ENCODE measurements around the gene NKX2-2.

The NKX2-2 gene

DNA sequence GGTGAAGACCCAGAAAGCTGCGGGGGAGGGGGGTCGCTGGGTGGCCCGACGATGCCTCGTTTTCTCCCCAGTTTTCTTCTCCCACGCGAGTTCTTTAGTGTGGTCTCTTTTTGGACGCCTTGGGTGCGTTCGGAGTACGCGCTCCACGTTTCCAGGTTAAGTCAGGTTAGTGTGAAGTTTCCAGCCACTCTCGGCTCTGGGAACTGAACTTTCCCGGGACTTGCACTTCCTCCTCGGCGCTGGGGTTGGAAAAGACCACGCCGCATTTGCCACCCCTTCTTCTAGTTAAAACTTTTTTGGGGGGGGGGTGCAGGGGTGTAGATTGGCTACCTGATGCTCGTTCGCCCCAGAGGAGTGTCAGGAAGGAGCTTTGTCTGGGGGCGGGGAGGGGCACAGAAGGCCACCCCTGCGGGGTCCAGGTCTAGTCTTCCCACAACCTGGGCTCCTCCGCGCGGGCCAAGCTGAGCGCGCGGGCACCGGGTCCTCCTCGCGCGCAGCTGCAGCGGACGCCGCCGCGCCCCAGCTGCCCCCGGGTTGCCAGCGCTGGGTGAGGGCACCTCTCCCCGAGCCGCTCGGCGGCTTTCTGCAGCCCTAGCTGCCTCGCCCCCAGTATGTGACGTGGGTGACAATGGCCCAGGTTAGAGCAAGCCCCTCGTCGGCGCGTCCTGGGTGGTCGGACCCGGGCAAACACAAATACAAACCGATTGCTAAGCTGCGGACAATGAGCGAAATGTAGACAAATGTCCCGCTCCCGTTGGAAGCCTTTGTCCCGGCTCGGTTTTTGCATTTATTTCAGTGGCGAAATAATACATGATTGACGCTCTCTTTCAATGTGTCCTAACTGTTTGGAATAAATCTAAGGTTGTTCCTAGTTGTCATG, 1.7 kb upstream of the NKX2-2 start:
- ChIA-PET CTCF (interaction anchor here (1.0 to 1.8 kb wide), 2 partner anchors 10 to 279 kb away, joined by 3 to 6 read pairs; no protein-coding TSS in a partner anchor), POLR2A (no interaction called here)
- TF ChIP-seq, protein P1, sequence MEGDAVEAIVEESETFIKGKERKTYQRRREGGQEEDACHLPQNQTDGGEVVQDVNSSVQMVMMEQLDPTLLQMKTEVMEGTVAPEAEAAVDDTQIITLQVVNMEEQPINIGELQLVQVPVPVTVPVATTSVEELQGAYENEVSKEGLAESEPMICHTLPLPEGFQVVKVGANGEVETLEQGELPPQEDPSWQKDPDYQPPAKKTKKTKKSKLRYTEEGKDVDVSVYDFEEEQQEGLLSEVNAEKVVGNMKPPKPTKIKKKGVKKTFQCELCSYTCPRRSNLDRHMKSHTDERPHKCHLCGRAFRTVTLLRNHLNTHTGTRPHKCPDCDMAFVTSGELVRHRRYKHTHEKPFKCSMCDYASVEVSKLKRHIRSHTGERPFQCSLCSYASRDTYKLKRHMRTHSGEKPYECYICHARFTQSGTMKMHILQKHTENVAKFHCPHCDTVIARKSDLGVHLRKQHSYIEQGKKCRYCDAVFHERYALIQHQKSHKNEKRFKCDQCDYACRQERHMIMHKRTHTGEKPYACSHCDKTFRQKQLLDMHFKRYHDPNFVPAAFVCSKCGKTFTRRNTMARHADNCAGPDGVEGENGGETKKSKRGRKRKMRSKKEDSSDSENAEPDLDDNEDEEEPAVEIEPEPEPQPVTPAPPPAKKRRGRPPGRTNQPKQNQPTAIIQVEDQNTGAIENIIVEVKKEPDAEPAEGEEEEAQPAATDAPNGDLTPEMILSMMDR (IDR thresholded peaks at IDR 0.05; ENCODE audit: control extremely low read depth, extremely low read depth, low read depth, missing control alignments): no peak
- DNase-seq (ENCODE audit: extremely low spot score): peak; percentile 16

DNA sequence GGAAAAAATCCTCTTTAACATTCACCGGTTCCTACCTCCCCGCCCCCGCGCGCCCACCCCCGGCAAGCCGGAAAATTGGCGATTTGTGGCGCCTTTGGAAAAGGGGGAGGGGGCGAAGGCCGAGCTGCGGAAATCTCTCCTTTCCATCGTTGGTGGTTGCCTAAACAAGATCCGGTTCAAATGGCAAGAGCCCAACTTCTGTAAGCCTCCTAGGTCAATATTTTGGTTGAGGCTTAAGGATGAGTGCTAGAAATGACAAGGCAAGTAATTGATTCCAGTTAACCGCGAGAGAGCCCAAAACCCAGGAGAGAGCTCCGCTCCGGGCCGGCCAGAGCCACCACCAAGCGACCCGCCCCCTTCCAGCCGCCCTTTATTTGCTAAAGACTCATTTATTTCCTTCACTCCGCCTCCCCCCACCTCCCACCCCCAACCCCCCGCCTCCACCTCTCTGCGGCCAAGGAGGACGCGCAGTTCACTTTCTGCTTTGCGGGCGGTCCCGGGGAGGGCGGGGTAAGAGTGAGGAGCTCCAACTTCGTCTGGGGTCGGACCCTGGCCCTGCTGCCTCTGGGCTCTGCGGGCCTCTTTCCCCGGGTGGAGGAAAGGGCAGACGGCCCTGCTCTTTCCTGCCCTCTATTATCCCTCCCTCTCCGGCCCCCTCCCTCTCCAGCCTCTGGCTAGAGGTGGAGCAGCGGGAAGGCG, 838 bp upstream of the NKX2-2 start:
- DNase-seq (ENCODE audit: extremely low spot score): peak; percentile 35
- ChIA-PET POLR2A (no interaction called here), CTCF (interaction anchor here (1.8 kb wide), 1 partner anchor 279 kb away, joined by 6 read pairs; no protein-coding TSS in a partner anchor)
- TF ChIP-seq, protein P1 (IDR thresholded peaks at IDR 0.05; ENCODE audit: control extremely low read depth, extremely low read depth, low read depth, missing control alignments): no peak

DNA sequence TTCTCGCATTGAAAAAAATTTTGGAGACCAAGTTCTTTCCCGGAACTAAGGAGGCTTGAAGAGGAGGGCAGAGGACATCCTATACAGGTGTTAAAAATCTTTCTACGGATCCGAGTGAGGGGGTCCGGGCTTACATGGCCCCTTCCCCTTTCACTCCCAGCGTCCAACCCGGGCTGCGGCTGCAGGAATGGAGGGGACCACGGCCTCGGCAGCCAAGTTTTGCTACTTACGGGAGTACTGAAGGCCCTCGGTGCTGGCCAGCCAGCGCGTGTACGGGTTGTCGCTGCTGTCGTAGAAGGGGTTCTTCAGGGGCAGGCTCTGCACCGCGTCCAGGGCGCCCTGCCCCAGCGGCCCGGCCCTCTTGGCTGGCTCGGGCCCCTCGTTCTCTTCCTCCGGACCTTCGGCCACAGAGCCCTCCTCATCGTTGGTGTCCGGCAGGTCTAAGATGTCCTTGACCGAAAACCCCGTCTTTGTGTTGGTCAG, 642 bp downstream of the NKX2-2 start:
- peak; percentile 21 for DNase-seq (ENCODE audit: extremely low spot score)
- ChIA-PET CTCF (interaction anchor here (2.6 kb wide), 1 partner anchor 59 kb away, joined by 7 read pairs; no protein-coding TSS in a partner anchor), POLR2A (no interaction called here)
- TF ChIP-seq, protein P1 (IDR thresholded peaks at IDR 0.05; ENCODE audit: control extremely low read depth, extremely low read depth, low read depth, missing control alignments): no peak

DNA sequence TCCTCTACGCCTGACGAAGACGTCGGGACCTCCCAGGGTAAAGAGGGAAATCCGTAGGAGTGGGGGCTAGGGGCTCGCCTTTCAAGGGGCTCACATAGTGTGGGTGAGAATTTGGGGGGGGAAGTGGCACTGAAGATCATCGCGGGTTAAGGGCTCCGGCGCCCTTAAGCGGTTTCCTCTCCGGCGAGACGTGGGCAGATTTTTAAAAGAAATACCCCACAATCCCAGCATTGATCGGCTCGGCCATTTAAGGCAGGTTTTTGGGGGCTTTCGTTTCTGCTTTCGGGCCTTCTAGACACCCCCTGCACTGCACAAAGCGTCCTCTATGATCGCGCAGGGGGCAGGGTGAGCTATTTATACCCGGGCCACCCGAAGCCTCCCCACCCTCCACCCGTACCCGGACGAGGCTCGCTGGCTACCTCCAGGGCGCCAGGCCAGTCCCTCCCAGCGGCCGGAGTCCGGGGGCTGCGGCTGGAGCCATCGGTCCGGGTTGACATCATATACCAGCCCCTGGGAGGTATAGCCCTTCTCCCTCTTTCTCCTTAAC, 1.2 kb downstream of the NKX2-2 start:
- TF ChIP-seq, protein P1 (IDR thresholded peaks at IDR 0.05; ENCODE audit: control extremely low read depth, extremely low read depth, low read depth, missing control alignments): no peak
- peak; percentile 41 for DNase-seq (ENCODE audit: extremely low spot score)
- CTCF ChIA-PET: interaction anchor here (2.6 to 3.3 kb wide), 2 partner anchors 59 to 277 kb away, joined by 7 to 15 read pairs; no protein-coding TSS in a partner anchor
- POLR2A ChIA-PET: no interaction called here

DNA sequence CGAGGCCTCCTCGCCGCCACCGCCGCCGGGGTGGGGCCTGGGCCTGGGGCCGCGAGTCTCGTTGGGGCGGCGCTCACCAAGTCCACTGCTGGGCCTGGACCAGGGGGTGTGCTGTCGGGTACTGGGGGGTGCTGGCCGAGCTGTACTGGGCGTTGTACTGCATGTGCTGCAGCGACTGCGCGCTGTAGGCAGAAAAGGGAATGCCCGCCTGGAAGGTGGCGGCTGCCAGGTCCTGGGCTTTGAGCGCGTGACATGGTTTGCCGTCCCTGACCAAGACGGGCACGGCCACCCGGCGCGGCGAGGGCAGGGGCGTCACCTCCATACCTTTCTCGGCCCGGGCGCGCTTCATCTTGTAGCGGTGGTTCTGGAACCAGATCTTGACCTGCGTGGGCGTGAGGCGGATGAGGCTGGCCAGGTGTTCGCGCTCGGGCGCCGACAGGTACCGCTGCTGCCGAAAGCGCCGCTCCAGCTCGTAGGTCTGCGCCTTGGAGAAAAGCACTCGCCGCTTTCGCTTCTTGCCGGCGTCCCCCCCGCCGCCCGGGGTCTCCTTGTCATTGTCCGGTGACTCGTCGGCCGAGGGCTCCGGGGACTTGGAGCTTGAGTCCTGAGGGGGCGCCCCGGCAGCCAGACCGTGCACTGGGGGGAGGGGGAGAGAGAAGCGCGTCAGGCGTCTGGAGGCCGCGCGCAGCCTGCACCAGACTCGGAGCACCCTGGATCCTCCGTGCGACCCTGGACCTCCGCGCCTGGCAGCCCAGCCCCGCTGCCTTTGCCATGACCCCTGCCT, 1.8 kb downstream of the NKX2-2 start:
- POLR2A ChIA-PET: no interaction called here
- DNase-seq (ENCODE audit: extremely low spot score): peak; percentile 26
- CTCF ChIA-PET: interaction anchor here (2.6 to 3.3 kb wide), 2 partner anchors 60 to 276 kb away, joined by 7 to 15 read pairs; no protein-coding TSS in a partner anchor

More for the DNA sequence above, 1.8 kb downstream of the NKX2-2 start:
- TF ChIP-seq, protein P1 (IDR thresholded peaks at IDR 0.05; ENCODE audit: control extremely low read depth, extremely low read depth, low read depth, missing control alignments): no peak

Measured in GM10248 (cell line).